Liver (tissue), 9 donors: ENCODE data around the gene PDXK. TPM values are rescaled to one million over a fixed set of nuclear protein-coding genes. Genes with fewer than 3 reads are reported as not detected.

Source experiments
- DNase-seq: peaks from one replicate; pipeline ENCODE4 v3.0.0-alpha.2; 2017; ENCODE audit warnings: low spot score
- H3K27ac ChIP-seq, 2 donors: one replicate each; pipeline ENCODE4 v1.7.0; 2013; ENCODE audit warnings: inconsistent platforms in 2 of 2, low read length in 2 of 2, control low read depth in 1 of 2, low read depth in 1 of 2, mild to moderate bottlenecking in 1 of 2
- H3K27me3 ChIP-seq, 4 donors: one replicate each; pipeline versions ENCODE4 v1.6.1 to v1.7.0; 2013; ENCODE audit warnings: low read length in 3 of 4, inconsistent platforms in 1 of 4, mild to moderate bottlenecking in 1 of 4, moderate library complexity in 1 of 4; ENCODE audit not compliant: control insufficient read depth in 4 of 4, insufficient read depth in 4 of 4
- H3K36me3 ChIP-seq, 4 donors: one replicate each; pipeline versions ENCODE4 v1.6.1 to v1.7.0; 2013; ENCODE audit warnings: low read length in 3 of 4, mild to moderate bottlenecking in 3 of 4, low read depth in 1 of 4, moderate library complexity in 1 of 4; ENCODE audit not compliant: control insufficient read depth in 4 of 4, insufficient read depth in 3 of 4
- H3K4me1 ChIP-seq, 4 donors: one replicate each; pipeline versions ENCODE4 v1.6.1 to v1.7.0; 2013; ENCODE audit warnings: low read length in 3 of 4, mild to moderate bottlenecking in 3 of 4, moderate library complexity in 1 of 4; ENCODE audit not compliant: control insufficient read depth in 4 of 4, insufficient read depth in 4 of 4
- H3K4me3 ChIP-seq, 3 donors: one replicate each; pipeline versions ENCODE4 v1.6.1 to v1.7.0; 2013; ENCODE audit warnings: low read length in 3 of 3, control low read depth in 1 of 3, low read depth in 1 of 3, mild to moderate bottlenecking in 1 of 3
- H3K9ac ChIP-seq, 2 donors: one replicate each; pipeline ENCODE4 v1.7.0; 2013; ENCODE audit warnings: low read length in 2 of 2, mild to moderate bottlenecking in 2 of 2, moderate library complexity in 2 of 2, control low read depth in 1 of 2, low read depth in 1 of 2
- H3K9me3 ChIP-seq, 4 donors: one replicate each; pipeline versions ENCODE4 v1.6.1 to v1.7.0; 2013; ENCODE audit warnings: low read length in 3 of 4; ENCODE audit not compliant: control insufficient read depth in 4 of 4
- ATF3 ChIP-seq: IDR thresholded peaks from 2 replicates; pipeline ENCODE4 v1.6.1; 2016; ENCODE audit warnings: antibody characterized with exemption
- CTCF ChIP-seq: fragments of 150-350 bp; IDR thresholded peaks from 2 replicates; pipeline ENCODE4 v1.5.1; 2017; ENCODE audit warnings: improper control_type of control experiment, low read depth, low read length; ENCODE audit not compliant: missing input control
- EGR1 ChIP-seq, 2 donors: IDR thresholded peaks; 2 replicates each; pipeline ENCODE4 v1.6.1; 2016 to 2018; ENCODE audit warnings: antibody characterized with exemption in 2 of 2, low read depth in 2 of 2
- FOXA1 ChIP-seq: IDR thresholded peaks from 2 replicates; pipeline ENCODE4 v1.6.1; 2016; ENCODE audit warnings: antibody characterized with exemption
- FOXA2 ChIP-seq: IDR thresholded peaks from 2 replicates; pipeline ENCODE4 v1.6.1; 2016; ENCODE audit warnings: antibody characterized with exemption
- HNF4A ChIP-seq, 2 donors: conservative IDR thresholded peaks; 2 replicates each; pipeline ENCODE4 v1.6.1; 2016; ENCODE audit warnings: antibody characterized with exemption in 2 of 2, mild to moderate bottlenecking in 2 of 2
- HNF4G ChIP-seq: IDR thresholded peaks from 2 replicates; pipeline ENCODE4 v1.6.1; 2016; ENCODE audit warnings: antibody characterized with exemption
- JUND ChIP-seq, 2 donors: IDR thresholded peaks; 2 replicates each; pipeline ENCODE4 v1.6.1; 2016; ENCODE audit warnings: antibody characterized with exemption in 2 of 2
- NR2F2 ChIP-seq: IDR thresholded peaks from 2 replicates; pipeline ENCODE4 v1.6.1; 2016; ENCODE audit warnings: antibody characterized with exemption
- RAD21 ChIP-seq, 2 donors: IDR thresholded peaks; 2 replicates each; pipeline ENCODE4 v1.6.1; 2016; ENCODE audit warnings: antibody characterized with exemption in 2 of 2, mild to moderate bottlenecking in 2 of 2
- RXRA ChIP-seq, 2 donors: IDR thresholded peaks; 2 replicates each; pipeline ENCODE4 v1.6.1; 2017 to 2018; ENCODE audit warnings: antibody characterized with exemption in 2 of 2, mild to moderate bottlenecking in 1 of 2
- SP1 ChIP-seq: IDR thresholded peaks from 2 replicates; pipeline ENCODE4 v1.6.1; 2018; ENCODE audit warnings: antibody characterized with exemption, mild to moderate bottlenecking
- YY1 ChIP-seq: IDR thresholded peaks from 2 replicates; pipeline ENCODE4 v1.6.1; 2016; ENCODE audit warnings: antibody characterized with exemption, mild to moderate bottlenecking
- WGBS: extraction: QIAGEN DNeasy Blood & Tissue Kit; methylation state at CpG from one replicate; pipeline ENCODE4 v1.1.7; 2013; 5-methylcytosine and 5-hydroxymethylcytosine counted together
- polyA plus RNA-seq, 2 donors: library from polyadenylated mRNA; stranded (reverse) in 1 of 2; unstranded in 1 of 2; fragments of 200-250 nt in 1 of 2; fragments of >200 nt in 1 of 2; fragmentation: Nextera tagmentation in 1 of 2; extraction: Ambion mirVana in 1 of 2; gene quantifications; one replicate each; pipeline versions ENCODE4 v1.2.1 to v1.2.3, GENCODE V29; 2013 to 2015
- total RNA-seq, 2 donors: library from RNA; depleted of rRNA; stranded (reverse); fragments of >200 nt; gene quantifications; one replicate each; pipeline ENCODE4 v1.2.3, GENCODE V29; 2014
- TF ChIP-seq, protein P1 (sequence below): IDR thresholded peaks from 2 replicates; pipeline ENCODE4 v1.6.1; 2016; ENCODE audit warnings: antibody characterized with exemption, mild to moderate bottlenecking
- TF ChIP-seq, protein P2 (sequence below): IDR thresholded peaks from 2 replicates; pipeline ENCODE4 v1.6.1; 2016; ENCODE audit warnings: antibody characterized with exemption
- donor health status: healthy.
- donor health status: healthy.
- donor health status: healthy.
- donor health status: healthy.
- donor health status: healthy.

PDXK gene
- total and polyA plus RNA-seq, 4 donors: 20.5 to 104 (median 34.9) TPM

GRCh38 chr21:43675871-43676270 lies 43.1 kb upstream of the PDXK start (continued):
- TF ChIP-seq SP1: no peak
- TF ChIP-seq, protein P1, sequence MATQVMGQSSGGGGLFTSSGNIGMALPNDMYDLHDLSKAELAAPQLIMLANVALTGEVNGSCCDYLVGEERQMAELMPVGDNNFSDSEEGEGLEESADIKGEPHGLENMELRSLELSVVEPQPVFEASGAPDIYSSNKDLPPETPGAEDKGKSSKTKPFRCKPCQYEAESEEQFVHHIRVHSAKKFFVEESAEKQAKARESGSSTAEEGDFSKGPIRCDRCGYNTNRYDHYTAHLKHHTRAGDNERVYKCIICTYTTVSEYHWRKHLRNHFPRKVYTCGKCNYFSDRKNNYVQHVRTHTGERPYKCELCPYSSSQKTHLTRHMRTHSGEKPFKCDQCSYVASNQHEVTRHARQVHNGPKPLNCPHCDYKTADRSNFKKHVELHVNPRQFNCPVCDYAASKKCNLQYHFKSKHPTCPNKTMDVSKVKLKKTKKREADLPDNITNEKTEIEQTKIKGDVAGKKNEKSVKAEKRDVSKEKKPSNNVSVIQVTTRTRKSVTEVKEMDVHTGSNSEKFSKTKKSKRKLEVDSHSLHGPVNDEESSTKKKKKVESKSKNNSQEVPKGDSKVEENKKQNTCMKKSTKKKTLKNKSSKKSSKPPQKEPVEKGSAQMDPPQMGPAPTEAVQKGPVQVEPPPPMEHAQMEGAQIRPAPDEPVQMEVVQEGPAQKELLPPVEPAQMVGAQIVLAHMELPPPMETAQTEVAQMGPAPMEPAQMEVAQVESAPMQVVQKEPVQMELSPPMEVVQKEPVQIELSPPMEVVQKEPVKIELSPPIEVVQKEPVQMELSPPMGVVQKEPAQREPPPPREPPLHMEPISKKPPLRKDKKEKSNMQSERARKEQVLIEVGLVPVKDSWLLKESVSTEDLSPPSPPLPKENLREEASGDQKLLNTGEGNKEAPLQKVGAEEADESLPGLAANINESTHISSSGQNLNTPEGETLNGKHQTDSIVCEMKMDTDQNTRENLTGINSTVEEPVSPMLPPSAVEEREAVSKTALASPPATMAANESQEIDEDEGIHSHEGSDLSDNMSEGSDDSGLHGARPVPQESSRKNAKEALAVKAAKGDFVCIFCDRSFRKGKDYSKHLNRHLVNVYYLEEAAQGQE: no peak
- TF ChIP-seq FOXA1: no peak
- TF ChIP-seq RAD21 (IDR thresholded peaks at IDR 0.05): no peak
- TF ChIP-seq YY1: no peak

GRCh38 chr21:43676391-43676790 lies 42.5 kb upstream of the PDXK start:
- TF ChIP-seq NR2F2: no peak
- TF ChIP-seq YY1: no peak
- no peak for TF ChIP-seq HNF4A (conservative IDR thresholded peaks at IDR 0.05)
- no peak for TF ChIP-seq CTCF
- TF ChIP-seq JUND (IDR thresholded peaks at IDR 0.05): no peak
- no peak for TF ChIP-seq HNF4G
- no peak for TF ChIP-seq EGR1 (IDR thresholded peaks at IDR 0.05; ENCODE audit: low read depth in 2 of 2)
- TF ChIP-seq, protein P2, sequence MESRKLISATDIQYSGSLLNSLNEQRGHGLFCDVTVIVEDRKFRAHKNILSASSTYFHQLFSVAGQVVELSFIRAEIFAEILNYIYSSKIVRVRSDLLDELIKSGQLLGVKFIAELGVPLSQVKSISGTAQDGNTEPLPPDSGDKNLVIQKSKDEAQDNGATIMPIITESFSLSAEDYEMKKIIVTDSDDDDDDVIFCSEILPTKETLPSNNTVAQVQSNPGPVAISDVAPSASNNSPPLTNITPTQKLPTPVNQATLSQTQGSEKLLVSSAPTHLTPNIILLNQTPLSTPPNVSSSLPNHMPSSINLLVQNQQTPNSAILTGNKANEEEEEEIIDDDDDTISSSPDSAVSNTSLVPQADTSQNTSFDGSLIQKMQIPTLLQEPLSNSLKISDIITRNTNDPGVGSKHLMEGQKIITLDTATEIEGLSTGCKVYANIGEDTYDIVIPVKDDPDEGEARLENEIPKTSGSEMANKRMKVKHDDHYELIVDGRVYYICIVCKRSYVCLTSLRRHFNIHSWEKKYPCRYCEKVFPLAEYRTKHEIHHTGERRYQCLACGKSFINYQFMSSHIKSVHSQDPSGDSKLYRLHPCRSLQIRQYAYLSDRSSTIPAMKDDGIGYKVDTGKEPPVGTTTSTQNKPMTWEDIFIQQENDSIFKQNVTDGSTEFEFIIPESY: no peak
- no peak for TF ChIP-seq FOXA1
- no peak for TF ChIP-seq FOXA2
- no peak for TF ChIP-seq SP1
- no peak for TF ChIP-seq RXRA (IDR thresholded peaks at IDR 0.05)
- TF ChIP-seq, protein P1: no peak
- no peak for TF ChIP-seq ATF3
- no peak for TF ChIP-seq RAD21 (IDR thresholded peaks at IDR 0.05)
- H3K4me1 ChIP-seq: no peaks in the 10 kb centered on the region
- no peak overlapping the region for H3K27ac ChIP-seq
- DNase-seq: no peak
- peaks cover 8 to 38% (median 22%) of the 10 kb centered on the region in 4 donors for H3K36me3 ChIP-seq
- no peak overlapping the region for H3K9ac ChIP-seq
- WGBS: 95% methylated on average over 15 of the region's 15 CpGs
- no peak overlapping the region for H3K4me3 ChIP-seq
- H3K27me3 ChIP-seq: no peaks in the 10 kb centered on the region
- no peaks in the 10 kb centered on the region for H3K9me3 ChIP-seq
